B cell (primary cell): ENCODE data around the gene RNF10. TPM values are rescaled to one million over a fixed set of nuclear protein-coding genes. Genes with fewer than 3 reads are reported as not detected.

Source experiments
- ATAC-seq: fragments of 200-7000 bp; cut with Tn5 transposase; one replicate; pipeline ENCODE4 v1.10.0; 2021; ENCODE audit warnings: low read depth, mild to moderate bottlenecking, moderate number of reproducible peaks, moderate library complexity
- CTCF ChIA-PET: fragments of 350-600 bp; sonication (Branson Sonifier 250); formaldehyde crosslinking; loops from one replicate; lab custom pipeline; 2021; ENCODE audit warnings: antibody characterized with exemption, inconsistent platforms; lab: Charles Lee
- POLR2A ChIA-PET: fragments of 350-600 bp; sonication (Branson Sonifier 250); formaldehyde crosslinking; loops from one replicate; lab custom pipeline; 2021; ENCODE audit warnings: antibody characterized with exemption; lab: Charles Lee
- DNase-seq: peaks from one replicate; pipeline ENCODE4 v3.0.0; 2013
- H2AFZ ChIP-seq: 2 replicates; pipeline ENCODE4 v1.6.1; 2012; ENCODE audit warnings: mild to moderate bottlenecking, low read depth, low read length; ENCODE audit not compliant: insufficient read depth, poor library complexity, severe bottlenecking
- H3K27ac ChIP-seq, 2 donors: 1 replicate in 1 of 2; 2 replicates in 1 of 2; pipeline ENCODE4 v1.5.1; 2012 to 2013; ENCODE audit warnings: low read length in 2 of 2, mild to moderate bottlenecking in 2 of 2, moderate library complexity in 1 of 2
- H3K27me3 ChIP-seq, 4 experiments: fragments of 200-600 bp in 1 of 4; sonication (generic) in 1 of 4; replicated peaks in 1 of 4; 1 replicate in 2 of 4; 2 replicates in 2 of 4; pipeline versions ENCODE4 v1.6.1 to v1.7.0; 2013 to 2016; ENCODE audit warnings: low read length in 3 of 4, mild to moderate bottlenecking in 2 of 4, mixed read lengths in 1 of 4, moderate library complexity in 1 of 4; ENCODE audit not compliant: insufficient read depth in 4 of 4, control insufficient read depth in 3 of 4; ENCODE audit errors: control extremely low read depth in 1 of 4
- H3K36me3 ChIP-seq, 2 experiments: replicated peaks in 1 of 2; 1 replicate in 1 of 2; 2 replicates in 1 of 2; pipeline versions ENCODE4 v1.6.1 to v1.7.1; 2013; ENCODE audit warnings: low read length in 1 of 2; ENCODE audit not compliant: insufficient read depth in 2 of 2, control insufficient read depth in 1 of 2; ENCODE audit errors: control extremely low read depth in 1 of 2, extremely low read depth in 1 of 2
- H3K4me1 ChIP-seq, 2 donors: fragments of 200-600 bp in 1 of 2; sonication (generic) in 1 of 2; 1 replicate in 1 of 2; 2 replicates in 1 of 2; pipeline versions ENCODE4 v1.5.1 to v1.6.1; 2013 to 2017; ENCODE audit warnings: low read length in 2 of 2; ENCODE audit not compliant: control insufficient read depth in 2 of 2, insufficient read depth in 2 of 2
- H3K4me2 ChIP-seq: replicated peaks from 2 replicates; pipeline ENCODE3; 2012; ENCODE audit warnings: mild to moderate bottlenecking, low read depth, low read length; ENCODE audit not compliant: poor library complexity, severe bottlenecking
- H3K4me3 ChIP-seq, 5 experiments: fragments of 200-600 bp in 1 of 5; sonication (generic) in 1 of 5; 1 replicate in 3 of 5; 2 replicates in 2 of 5; pipeline versions ENCODE4 v1.5.1 to v1.7.0; 2011 to 2016; ENCODE audit warnings: low read length in 4 of 5, mild to moderate bottlenecking in 4 of 5, low read depth in 2 of 5, control low read depth in 1 of 5, moderate library complexity in 1 of 5; ENCODE audit not compliant: insufficient read depth in 1 of 5; ENCODE audit errors: control extremely low read depth in 1 of 5, extremely low read depth in 1 of 5
- H3K79me2 ChIP-seq: fragments of 200-600 bp; sonication (generic); one replicate; pipeline ENCODE4 v1.6.0; 2016; ENCODE audit warnings: low read length; ENCODE audit not compliant: control insufficient read depth, insufficient read depth
- H3K9ac ChIP-seq: fragments of 200-600 bp; sonication (generic); 2 replicates; pipeline ENCODE4 v1.6.1; 2017; ENCODE audit warnings: mild to moderate bottlenecking, low read length, moderate library complexity
- H3K9me3 ChIP-seq, 3 donors: one replicate each; pipeline versions ENCODE4 v1.6.1 to v1.7.1; 2013; ENCODE audit warnings: low read length in 2 of 3; ENCODE audit not compliant: control insufficient read depth in 2 of 3, insufficient read depth in 1 of 3; ENCODE audit errors: control extremely low read depth in 1 of 3
- H4K20me1 ChIP-seq: 2 replicates; pipeline ENCODE4 v1.6.0; 2012; ENCODE audit warnings: mild to moderate bottlenecking, low read length; ENCODE audit not compliant: insufficient read depth, control insufficient read depth, poor library complexity, severe bottlenecking
- H3K27ac Mint-ChIP-seq: one replicate; pipeline ENCODE4 v1.8.0; 2021; ENCODE audit warnings: mixed read lengths
- H3K27me3 Mint-ChIP-seq: one replicate; pipeline ENCODE4 v1.8.0; 2021; ENCODE audit warnings: mixed read lengths
- H3K4me1 Mint-ChIP-seq: one replicate; pipeline ENCODE4 v1.8.0; 2021; ENCODE audit warnings: mixed read lengths
- H3K4me3 Mint-ChIP-seq: one replicate; pipeline ENCODE4 v1.8.0; 2021; ENCODE audit warnings: mixed read lengths
- H3K9me3 Mint-ChIP-seq: one replicate; pipeline ENCODE4 v1.8.0; 2022; ENCODE audit warnings: mixed read lengths; ENCODE audit not compliant: insufficient read depth
- EZH2 ChIP-seq: IDR thresholded peaks from 2 replicates; pipeline ENCODE4 v1.6.1; 2012; ENCODE audit warnings: borderline replicate concordance, low read depth, mild to moderate bottlenecking, moderate library complexity, low read length; ENCODE audit not compliant: insufficient read depth, poor library complexity, severe bottlenecking
- WGBS: methylation state at CpG from one replicate; pipeline ENCODE4 v1.1.5; 2013; ENCODE audit warnings: missing lambda C conversion rate; ENCODE audit not compliant: insufficient coverage; 5-methylcytosine and 5-hydroxymethylcytosine counted together
- intact Hi-C: fragments of 100-400 bp; cut with micrococcal nuclease; formaldehyde crosslinking; loops from one replicate; pipeline ENCODE4 v1.10.0; 2022
- polyA plus RNA-seq: library from polyadenylated mRNA; depleted of rRNA; stranded (reverse); fragments of >200 nt; gene quantifications from 2 replicates; pipeline ENCODE4 v1.2.3, GENCODE V29; 2012
- total RNA-seq, 2 donors: library from RNA; stranded (reverse); fragments of 120-200 nt in 1 of 2; gene quantifications; 1 replicate in 1 of 2; 2 replicates in 1 of 2; pipeline versions ENCODE4 v1.2.3 to v1.2.4, GENCODE V29; 2013 to 2022
- TF ChIP-seq, protein P1 (sequence below): fragments of 200-600 bp; IDR thresholded peaks from one replicate; pipeline ENCODE4 v1.8.0; 2022; ENCODE audit warnings: antibody characterized with exemption, mild to moderate bottlenecking

RNF10 gene
- total and polyA plus RNA-seq, 2 donors (not counting 1 experiment from before 2014, with no cell fraction given): 163 to 236 TPM

DNA sequence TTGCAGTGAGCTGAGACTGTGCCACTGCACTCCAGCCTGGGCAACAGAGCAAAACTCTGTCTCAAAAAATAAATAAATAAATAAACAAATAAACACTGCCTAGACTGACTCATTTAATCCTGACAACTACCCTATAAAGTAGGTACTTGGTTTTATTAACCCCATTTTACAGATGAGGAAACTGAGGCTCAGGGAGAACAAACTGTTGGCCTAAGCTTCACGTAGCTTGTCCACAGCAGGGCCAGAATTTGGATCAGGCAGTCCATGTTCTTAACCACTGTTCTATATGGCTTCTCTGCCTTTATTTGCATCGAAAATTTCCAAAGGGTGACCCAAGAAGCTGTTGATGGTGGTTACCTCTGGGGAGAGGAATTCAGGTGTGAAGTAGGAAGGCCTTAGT, 52.7 kb downstream of the RNF10 start:
- CTCF ChIA-PET: interaction anchor here (0.7 kb wide), 1 partner anchor 385 kb away, joined by 3 read pairs; no protein-coding TSS in a partner anchor

DNA sequence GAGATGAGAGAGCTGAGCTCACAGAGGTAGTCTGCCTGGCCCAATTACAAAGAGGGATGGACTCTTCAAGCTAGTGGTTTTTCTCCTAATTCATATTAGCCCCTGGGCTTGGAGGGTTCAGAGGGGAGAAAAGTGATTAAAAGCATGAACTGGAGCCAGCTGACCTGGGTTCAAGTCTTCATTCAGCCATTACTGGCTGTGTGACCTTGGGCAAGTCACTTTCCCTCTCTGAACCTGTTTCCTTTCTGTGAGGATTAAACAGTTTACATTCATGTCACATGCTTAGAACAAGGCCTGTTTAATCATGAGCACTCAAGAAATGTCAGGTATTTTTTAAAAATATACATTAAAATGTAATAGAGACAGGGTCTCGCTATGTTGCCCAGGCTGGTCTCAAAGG, 54.2 kb downstream of the RNF10 start:
- Histone ChIP-seq H3K9me3 (no peaks in the 10 kb centered on the region), H3K9ac (no peak overlapping the region), H3K4me2 (no peak overlapping the region), H3K27ac (no peak overlapping the region), H4K20me1 (no peaks in the 10 kb centered on the region), H3K4me1 (peaks cover 14% of the 10 kb centered on the region in 2 donors), H3K79me2 (no peaks in the 10 kb centered on the region), H3K4me3 (no peak overlapping the region), H3K36me3 (no peaks in the 10 kb centered on the region), H2AFZ (no peak overlapping the region), H3K27me3 (peaks cover 0 to 23% (median 9%) of the 10 kb centered on the region in 4 experiments)
- ChIA-PET POLR2A (no interaction called here), CTCF (interaction anchor here (0.5 kb wide), 1 partner anchor 134 kb away, joined by 3 read pairs; no protein-coding TSS in a partner anchor)
- Mint-ChIP-seq H3K4me3 (no peak overlapping the region), H3K27me3 (peaks cover 7% of the 10 kb centered on the region), H3K4me1 (peaks cover 8% of the 10 kb centered on the region), H3K9me3 (no peaks in the 10 kb centered on the region), H3K27ac (no peak overlapping the region)
- WGBS: 100% methylated on average over 1 of the region's 1 CpG
- ATAC-seq (no peak), DNase-seq (no peak)
- TF ChIP-seq, protein P1, sequence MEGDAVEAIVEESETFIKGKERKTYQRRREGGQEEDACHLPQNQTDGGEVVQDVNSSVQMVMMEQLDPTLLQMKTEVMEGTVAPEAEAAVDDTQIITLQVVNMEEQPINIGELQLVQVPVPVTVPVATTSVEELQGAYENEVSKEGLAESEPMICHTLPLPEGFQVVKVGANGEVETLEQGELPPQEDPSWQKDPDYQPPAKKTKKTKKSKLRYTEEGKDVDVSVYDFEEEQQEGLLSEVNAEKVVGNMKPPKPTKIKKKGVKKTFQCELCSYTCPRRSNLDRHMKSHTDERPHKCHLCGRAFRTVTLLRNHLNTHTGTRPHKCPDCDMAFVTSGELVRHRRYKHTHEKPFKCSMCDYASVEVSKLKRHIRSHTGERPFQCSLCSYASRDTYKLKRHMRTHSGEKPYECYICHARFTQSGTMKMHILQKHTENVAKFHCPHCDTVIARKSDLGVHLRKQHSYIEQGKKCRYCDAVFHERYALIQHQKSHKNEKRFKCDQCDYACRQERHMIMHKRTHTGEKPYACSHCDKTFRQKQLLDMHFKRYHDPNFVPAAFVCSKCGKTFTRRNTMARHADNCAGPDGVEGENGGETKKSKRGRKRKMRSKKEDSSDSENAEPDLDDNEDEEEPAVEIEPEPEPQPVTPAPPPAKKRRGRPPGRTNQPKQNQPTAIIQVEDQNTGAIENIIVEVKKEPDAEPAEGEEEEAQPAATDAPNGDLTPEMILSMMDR: no peak
- no peak for TF ChIP-seq EZH2
- intact Hi-C loops: no loop called here

More for the DNA sequence above, 52.7 kb downstream of the RNF10 start:
- intact Hi-C loops: no loop called here
- Histone ChIP-seq H3K4me3 (no peak overlapping the region), H3K27me3 (peaks cover 0 to 28% (median 10%) of the 10 kb centered on the region in 4 experiments), H3K36me3 (no peaks in the 10 kb centered on the region), H4K20me1 (no peaks in the 10 kb centered on the region), H3K27ac (no peak overlapping the region), H3K4me2 (no peak overlapping the region), H3K9me3 (no peaks in the 10 kb centered on the region), H3K9ac (no peak overlapping the region), H3K4me1 (peaks cover 20 to 22% of the 10 kb centered on the region in 2 donors), H3K79me2 (no peaks in the 10 kb centered on the region), H2AFZ (no peak overlapping the region)
- Mint-ChIP-seq H3K4me3 (no peak overlapping the region), H3K27ac (no peak overlapping the region), H3K9me3 (no peaks in the 10 kb centered on the region), H3K27me3 (peaks cover 10% of the 10 kb centered on the region), H3K4me1 (peaks cover 16% of the 10 kb centered on the region)
- DNase-seq (no peak), ATAC-seq (no peak)
- WGBS: 100% methylated on average over 1 of the region's 2 CpGs
- TF ChIP-seq, protein P1: no peak
- TF ChIP-seq EZH2: no peak
- POLR2A ChIA-PET: no interaction called here
